Measurements from ENCODE around the gene EYS. TPM values are rescaled to one million over a fixed set of nuclear protein-coding genes. Genes with fewer than 3 reads are reported as not detected.
"Not testable (repeated sequence)": the region's sequence is repeated elsewhere in the genome, so short reads cannot be mapped to it uniquely, and the experiment has no call there.

Gene EYS
- total RNA-seq, 1 donor from 2014 or later: not detected

GRCh38 chr6:63997221-63997620, 1709.8 kb downstream of the EYS start:
- Mint-ChIP-seq H3K27me3 (no peaks in the 10 kb centered on the region), H3K4me1 (no peaks in the 10 kb centered on the region), H3K27ac (no peak overlapping the region), H3K9me3 (no peaks in the 10 kb centered on the region), H3K4me3 (no peak overlapping the region), H3K36me3 (ENCODE audit: low read depth) (no peaks in the 10 kb centered on the region)
- no peak for DNase-seq
- intact Hi-C loops (cut with micrococcal nuclease): no loop called here

- DNase-seq: no peak
- intact Hi-C loops (cut with micrococcal nuclease): no loop called here
- no peaks in the 10 kb centered on the region for H3K27me3 Mint-ChIP-seq
- H3K27ac Mint-ChIP-seq: no peak overlapping the region
- H3K36me3 Mint-ChIP-seq (ENCODE audit: low read depth): no peaks in the 10 kb centered on the region
- H3K4me1 Mint-ChIP-seq: no peaks in the 10 kb centered on the region
- no peaks in the 10 kb centered on the region for H3K9me3 Mint-ChIP-seq
- H3K4me3 Mint-ChIP-seq: no peak overlapping the region
Measured at GRCh38 chr6:63985223-63985622, 1721.8 kb downstream of the EYS start.

- no peak for DNase-seq
- Mint-ChIP-seq H3K36me3 (ENCODE audit: low read depth) (no peaks in the 10 kb centered on the region), H3K27ac (no peak overlapping the region), H3K4me3 (no peak overlapping the region), H3K9me3 (no peaks in the 10 kb centered on the region), H3K27me3 (no peaks in the 10 kb centered on the region), H3K4me1 (no peaks in the 10 kb centered on the region)
- intact Hi-C loops (cut with micrococcal nuclease): no loop called here
Measured at GRCh38 chr6:63975699-63976098, 1731.3 kb downstream of the EYS start.

- no peaks in the 10 kb centered on the region for H3K36me3 Mint-ChIP-seq (ENCODE audit: low read depth)
- H3K4me1 Mint-ChIP-seq: no peaks in the 10 kb centered on the region
- H3K4me3 Mint-ChIP-seq: no peak overlapping the region
- no peak for DNase-seq
- no peak overlapping the region for H3K27ac Mint-ChIP-seq
- no peaks in the 10 kb centered on the region for H3K9me3 Mint-ChIP-seq
- no peaks in the 10 kb centered on the region for H3K27me3 Mint-ChIP-seq
- intact Hi-C loops (cut with micrococcal nuclease): no loop called here
Measured at GRCh38 chr6:63968650-63969049, 1738.4 kb downstream of the EYS start.

- Mint-ChIP-seq H3K27me3 (no peaks in the 10 kb centered on the region), H3K36me3 (ENCODE audit: low read depth) (no peaks in the 10 kb centered on the region), H3K9me3 (no peaks in the 10 kb centered on the region), H3K4me3 (no peak overlapping the region), H3K27ac (no peak overlapping the region), H3K4me1 (no peaks in the 10 kb centered on the region)
- DNase-seq: no peak
- intact Hi-C loops (cut with micrococcal nuclease): no loop called here
Measured at GRCh38 chr6:63964366-63964765, 1742.7 kb downstream of the EYS start.

GRCh38 chr6:63963769-63964315, 1743.2 kb downstream of the EYS start:
- H3K27me3 Mint-ChIP-seq: no peaks in the 10 kb centered on the region
- DNase-seq: no peak
- H3K36me3 Mint-ChIP-seq (ENCODE audit: low read depth): no peaks in the 10 kb centered on the region
- no peak overlapping the region for H3K4me3 Mint-ChIP-seq
- H3K27ac Mint-ChIP-seq: no peak overlapping the region
- no peaks in the 10 kb centered on the region for H3K4me1 Mint-ChIP-seq
- H3K9me3 Mint-ChIP-seq: no peaks in the 10 kb centered on the region
- intact Hi-C loops (cut with micrococcal nuclease): no loop called here

GRCh38 chr6:63953336-63954021, 1753.5 kb downstream of the EYS start:
- H3K36me3 Mint-ChIP-seq (ENCODE audit: low read depth); H3K27ac Mint-ChIP-seq; H3K4me1 Mint-ChIP-seq; H3K4me3 Mint-ChIP-seq; DNase-seq; H3K9me3 Mint-ChIP-seq; intact Hi-C loops (cut with micrococcal nuclease); H3K27me3 Mint-ChIP-seq: not testable (repeated sequence)

GRCh38 chr6:63947792-63948529, 1759.1 kb downstream of the EYS start:
- Mint-ChIP-seq H3K4me3 (no peak overlapping the region), H3K36me3 (ENCODE audit: low read depth) (no peaks in the 10 kb centered on the region), H3K27me3 (no peaks in the 10 kb centered on the region), H3K4me1 (no peaks in the 10 kb centered on the region), H3K27ac (no peak overlapping the region), H3K9me3 (peaks cover 3% of the 10 kb centered on the region)
- intact Hi-C loops (cut with micrococcal nuclease): no loop called here
- DNase-seq: no peak

GRCh38 chr6:63945987-63946386, 1761.0 kb downstream of the EYS start:
- H3K4me3 Mint-ChIP-seq: no peak overlapping the region
- peaks cover 3% of the 10 kb centered on the region for H3K9me3 Mint-ChIP-seq
- no peaks in the 10 kb centered on the region for H3K4me1 Mint-ChIP-seq
- H3K27ac Mint-ChIP-seq: no peak overlapping the region
- intact Hi-C loops (cut with micrococcal nuclease): no loop called here
- H3K27me3 Mint-ChIP-seq: no peaks in the 10 kb centered on the region
- H3K36me3 Mint-ChIP-seq (ENCODE audit: low read depth): no peaks in the 10 kb centered on the region
- no peak for DNase-seq

- H3K4me3 Mint-ChIP-seq: no peak overlapping the region
- no peaks in the 10 kb centered on the region for H3K36me3 Mint-ChIP-seq (ENCODE audit: low read depth)
- no peaks in the 10 kb centered on the region for H3K27me3 Mint-ChIP-seq
Measured at GRCh38 chr6:63943826-63944225, 1763.2 kb downstream of the EYS start.

GRCh38 chr6:63941747-63942470, 1765.1 kb downstream of the EYS start:
- intact Hi-C loops (cut with micrococcal nuclease): no loop called here
- H3K9me3 Mint-ChIP-seq: peaks cover 3% of the 10 kb centered on the region
- no peaks in the 10 kb centered on the region for H3K4me1 Mint-ChIP-seq
- no peaks in the 10 kb centered on the region for H3K27me3 Mint-ChIP-seq
- DNase-seq: no peak
- H3K27ac Mint-ChIP-seq: no peak overlapping the region
- no peaks in the 10 kb centered on the region for H3K36me3 Mint-ChIP-seq (ENCODE audit: low read depth)
- H3K4me3 Mint-ChIP-seq: no peak overlapping the region

More at GRCh38 chr6:63943826-63944225, 1763.2 kb downstream of the EYS start:
- no peak for DNase-seq
- Mint-ChIP-seq H3K4me1 (no peaks in the 10 kb centered on the region), H3K9me3 (peaks cover 3% of the 10 kb centered on the region), H3K27ac (no peak overlapping the region)
- intact Hi-C loops (cut with micrococcal nuclease): no loop called here

GRCh38 chr6:63940056-63940455, 1767.0 kb downstream of the EYS start:
- H3K4me3 Mint-ChIP-seq: no peak overlapping the region
- H3K36me3 Mint-ChIP-seq (ENCODE audit: low read depth): no peaks in the 10 kb centered on the region
- no peak overlapping the region for H3K27ac Mint-ChIP-seq
- no peaks in the 10 kb centered on the region for H3K27me3 Mint-ChIP-seq
- intact Hi-C loops (cut with micrococcal nuclease): no loop called here
- DNase-seq: no peak
- no peaks in the 10 kb centered on the region for H3K4me1 Mint-ChIP-seq
- peaks cover 2% of the 10 kb centered on the region for H3K9me3 Mint-ChIP-seq

- DNase-seq: no peak
- no peak overlapping the region for H3K4me3 Mint-ChIP-seq
- H3K27ac Mint-ChIP-seq: no peak overlapping the region
Measured at GRCh38 chr6:63936399-63936798, 1770.6 kb downstream of the EYS start.

GRCh38 chr6:63935732-63936131, 1771.3 kb downstream of the EYS start:
- Mint-ChIP-seq H3K9me3 (no peaks in the 10 kb centered on the region), H3K36me3 (ENCODE audit: low read depth) (no peaks in the 10 kb centered on the region), H3K27ac (no peak overlapping the region), H3K4me3 (no peak overlapping the region), H3K27me3 (no peaks in the 10 kb centered on the region), H3K4me1 (no peaks in the 10 kb centered on the region)
- no peak for DNase-seq
- intact Hi-C loops (cut with micrococcal nuclease): no loop called here

More at GRCh38 chr6:63936399-63936798, 1770.6 kb downstream of the EYS start:
- no peaks in the 10 kb centered on the region for H3K9me3 Mint-ChIP-seq
- H3K27me3 Mint-ChIP-seq: no peaks in the 10 kb centered on the region
- intact Hi-C loops (cut with micrococcal nuclease): no loop called here
- H3K36me3 Mint-ChIP-seq (ENCODE audit: low read depth): no peaks in the 10 kb centered on the region
- no peaks in the 10 kb centered on the region for H3K4me1 Mint-ChIP-seq
